Common myeloid progenitor, CD34-positive (primary cell): ENCODE measurements around the gene GALR3.
A peak's percentile ranks its signal among the peaks of the same experiment; 100 is the strongest.

ENCODE experiments used
- CTCF ChIA-PET: fragments of 350-600 bp; sonication (Branson Sonifier 250); formaldehyde crosslinking; loops from one replicate; lab custom pipeline; 2021; ENCODE audit warnings: antibody characterized with exemption; lab: Charles Lee
- POLR2A ChIA-PET: fragments of 350-600 bp; sonication (Branson Sonifier 250); formaldehyde crosslinking; loops from one replicate; lab custom pipeline; 2021; ENCODE audit warnings: antibody characterized with exemption; lab: Charles Lee
- DNase-seq, 3 donors: peaks; one replicate each; pipeline versions ENCODE4 v3.0.0 to v3.0.0-alpha.2; 2013
- H3K27ac ChIP-seq, 2 experiments: 1 replicate in 1 of 2; 2 replicates in 1 of 2; pipeline ENCODE4 v1.7.0; 2013; ENCODE audit warnings: inconsistent platforms in 2 of 2, low read length in 2 of 2, mild to moderate bottlenecking in 2 of 2, low read depth in 1 of 2, moderate library complexity in 1 of 2; ENCODE audit not compliant: severe bottlenecking in 2 of 2, insufficient read depth in 1 of 2, poor library complexity in 1 of 2
- H3K27me3 ChIP-seq, 5 experiments: replicated peaks in 2 of 5; 1 replicate in 3 of 5; 2 replicates in 2 of 5; pipeline versions ENCODE4 v1.6.1 to v1.7.0; 2013; ENCODE audit warnings: low read length in 4 of 5, mild to moderate bottlenecking in 2 of 5, moderate library complexity in 2 of 5, inconsistent platforms in 1 of 5; ENCODE audit not compliant: insufficient read depth in 5 of 5, control insufficient read depth in 4 of 5
- H3K36me3 ChIP-seq, 4 experiments: 1 replicate in 2 of 4; 2 replicates in 2 of 4; pipeline versions ENCODE4 v1.6.1 to v1.7.0; 2013; ENCODE audit warnings: low read length in 3 of 4, control low read depth in 1 of 4, mild to moderate bottlenecking in 1 of 4; ENCODE audit not compliant: control insufficient read depth in 4 of 4, insufficient read depth in 4 of 4
- H3K4me1 ChIP-seq, 4 experiments: 1 replicate in 3 of 4; 2 replicates in 1 of 4; pipeline versions ENCODE4 v1.6.1 to v1.7.1; 2013; ENCODE audit warnings: low read length in 3 of 4, mild to moderate bottlenecking in 3 of 4, control low read depth in 1 of 4, inconsistent platforms in 1 of 4, moderate library complexity in 1 of 4; ENCODE audit not compliant: control insufficient read depth in 4 of 4, insufficient read depth in 4 of 4; ENCODE audit errors: control extremely low read depth in 1 of 4
- H3K4me3 ChIP-seq, 7 experiments: 1 replicate in 4 of 7; 2 replicates in 3 of 7; pipeline versions ENCODE4 v1.5.1 to v1.7.0; 2013; ENCODE audit warnings: mild to moderate bottlenecking in 7 of 7, low read length in 6 of 7, moderate library complexity in 6 of 7, inconsistent platforms in 2 of 7, low read depth in 2 of 7, control low read depth in 1 of 7; ENCODE audit not compliant: insufficient read depth in 4 of 7, control insufficient read depth in 1 of 7; ENCODE audit errors: extremely low read depth in 1 of 7
- H3K9me3 ChIP-seq, 5 experiments: 1 replicate in 4 of 5; 2 replicates in 1 of 5; pipeline versions ENCODE4 v1.6.1 to v1.7.1; 2013; ENCODE audit warnings: low read length in 4 of 5, mild to moderate bottlenecking in 2 of 5, inconsistent platforms in 1 of 5, low read depth in 1 of 5, moderate library complexity in 1 of 5; ENCODE audit not compliant: control insufficient read depth in 4 of 5, insufficient read depth in 2 of 5; ENCODE audit errors: control extremely low read depth in 1 of 5
- WGBS: methylation state at CpG from one replicate; pipeline ENCODE4 v1.1.5; 2013; ENCODE audit not compliant: insufficient coverage; 5-methylcytosine and 5-hydroxymethylcytosine counted together

The GALR3 gene

DNA sequence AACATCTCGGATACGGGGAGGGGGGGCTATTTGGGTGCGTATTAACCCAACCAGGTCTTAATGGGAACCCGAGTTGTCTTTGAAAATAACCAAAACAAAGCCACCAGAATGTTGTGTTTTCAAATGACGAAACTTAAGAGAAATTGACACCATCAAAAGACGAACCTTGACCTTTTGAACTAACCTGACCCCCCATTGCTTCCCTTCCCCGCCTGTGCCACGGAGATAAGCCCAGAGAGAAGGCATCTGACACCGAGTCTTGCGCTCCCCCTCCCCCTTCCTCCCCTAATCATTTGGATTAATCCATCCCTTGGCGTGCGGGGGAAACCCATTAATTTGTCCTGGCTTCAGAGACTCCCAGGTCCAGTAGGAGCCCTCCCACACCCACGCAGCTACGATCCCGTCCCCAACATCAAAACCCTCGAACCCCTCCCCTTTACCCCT, 20.0 kb upstream of the GALR3 start:
- peak overlapping the region in 1 of 2 experiments; percentile 58 for H3K27ac ChIP-seq
- peak overlapping the region in 6 of 7 experiments; percentile 66 to 96 (median 74) for H3K4me3 ChIP-seq
- no peaks in the 10 kb centered on the region for H3K36me3 ChIP-seq
- ChIA-PET CTCF (interaction anchor here (0.6 to 1.0 kb wide), 2 partner anchors 60 to 94 kb away, joined by 3 read pairs; no protein-coding TSS in a partner anchor), POLR2A (no interaction called here)
- WGBS, result 8% methylated on average over 12 of the region's 16 CpGs
- no peaks in the 10 kb centered on the region for H3K9me3 ChIP-seq
- H3K27me3 ChIP-seq, result no peaks in the 10 kb centered on the region
- DNase-seq, result peak in 2 of 3 donors; percentile 53 to 69
- peaks cover 15 to 54% (median 48%) of the 10 kb centered on the region in 4 experiments for H3K4me1 ChIP-seq

DNA sequence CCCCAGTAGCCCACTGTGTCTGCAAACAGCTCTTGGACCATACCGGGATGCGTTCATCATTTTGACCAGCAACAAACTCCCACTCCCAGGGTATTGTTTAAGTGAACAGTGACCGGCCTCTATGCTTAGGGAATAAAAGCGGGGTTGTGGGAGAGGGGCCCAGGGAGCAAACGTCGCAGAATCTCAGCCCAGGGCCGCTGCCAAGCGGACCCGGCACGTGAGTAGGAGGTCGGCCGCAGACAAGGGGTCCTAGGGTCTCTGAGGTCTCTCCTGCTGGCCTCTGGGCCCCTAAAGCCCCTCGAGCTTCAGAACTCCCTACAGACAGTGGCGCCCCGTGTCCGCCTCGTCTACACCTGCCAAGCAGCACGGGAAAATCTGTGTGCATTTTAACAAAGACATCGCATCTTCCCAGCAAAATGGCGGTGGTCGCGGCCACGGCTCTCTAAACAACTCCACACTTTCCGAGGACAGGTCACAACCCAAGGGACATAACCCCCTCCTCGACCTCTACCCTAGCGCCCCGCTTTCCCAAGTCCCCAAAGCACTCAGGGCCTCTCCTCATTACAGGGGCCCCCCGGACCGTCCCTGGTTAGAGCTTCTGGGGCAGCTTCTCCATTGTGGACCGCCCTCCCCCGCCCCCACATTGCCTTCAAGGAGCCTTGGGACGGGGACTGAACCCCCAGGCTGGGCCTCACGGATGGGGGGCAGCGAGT, 19.4 kb upstream of the GALR3 start:
- Histone ChIP-seq H3K4me1 (peaks cover 16 to 58% (median 52%) of the 10 kb centered on the region in 4 experiments), H3K27ac (no peak overlapping the region), H3K9me3 (no peaks in the 10 kb centered on the region), H3K27me3 (no peaks in the 10 kb centered on the region), H3K36me3 (no peaks in the 10 kb centered on the region), H3K4me3 (peak overlapping the region in 4 of 7 experiments; percentile 70 to 97 (median 86))
- no peak for DNase-seq
- ChIA-PET POLR2A (no interaction called here), CTCF (interaction anchor here (0.6 to 1.4 kb wide), 4 partner anchors 14 to 94 kb away, joined by 3 to 6 read pairs (median 4); no protein-coding TSS in a partner anchor)
- 73% methylated on average over 27 of the region's 34 CpGs for WGBS

DNA sequence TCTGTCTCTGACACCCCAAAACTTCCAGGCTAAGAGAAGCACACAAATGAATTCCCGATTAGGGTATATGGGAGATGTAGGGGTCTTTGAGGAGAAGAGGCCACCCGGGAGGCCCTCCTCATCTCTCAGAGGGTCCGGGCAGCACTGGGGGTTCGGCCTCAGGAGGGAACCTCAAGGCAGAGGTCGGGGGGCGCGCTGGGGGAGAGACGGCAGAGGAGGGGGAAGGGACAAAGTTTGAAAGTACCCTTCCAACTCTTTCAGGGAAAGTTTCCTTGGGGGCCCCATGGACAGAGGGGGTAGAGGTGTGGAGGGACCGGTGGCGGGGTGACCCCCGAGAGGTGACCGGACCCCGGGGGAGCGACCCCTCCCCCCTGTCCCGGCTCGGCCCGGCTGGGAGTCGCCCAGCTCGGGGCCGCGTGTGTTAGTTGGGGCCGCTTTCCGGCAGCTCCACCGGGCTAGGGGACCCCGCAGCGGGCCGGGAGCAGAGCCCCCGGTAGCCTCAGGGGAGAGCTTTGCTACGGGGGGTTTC, 18.8 kb upstream of the GALR3 start:
- H3K9me3 ChIP-seq, result no peaks in the 10 kb centered on the region
- no peak for DNase-seq
- peaks cover 16 to 58% (median 55%) of the 10 kb centered on the region in 4 experiments for H3K4me1 ChIP-seq
- H3K36me3 ChIP-seq, result no peaks in the 10 kb centered on the region
- WGBS, result 0% methylated on average over 18 of the region's 29 CpGs
- peak overlapping the region in 1 of 2 experiments; percentile 82 for H3K27ac ChIP-seq
- no peaks in the 10 kb centered on the region for H3K27me3 ChIP-seq
- H3K4me3 ChIP-seq, result peak overlapping the region; percentile 46 to 97 (median 77)
- POLR2A ChIA-PET, result no interaction called here
- CTCF ChIA-PET, result interaction anchor here (0.7 to 1.4 kb wide), 5 partner anchors 10 to 142 kb away, joined by 3 to 6 read pairs (median 3); no protein-coding TSS in a partner anchor

DNA sequence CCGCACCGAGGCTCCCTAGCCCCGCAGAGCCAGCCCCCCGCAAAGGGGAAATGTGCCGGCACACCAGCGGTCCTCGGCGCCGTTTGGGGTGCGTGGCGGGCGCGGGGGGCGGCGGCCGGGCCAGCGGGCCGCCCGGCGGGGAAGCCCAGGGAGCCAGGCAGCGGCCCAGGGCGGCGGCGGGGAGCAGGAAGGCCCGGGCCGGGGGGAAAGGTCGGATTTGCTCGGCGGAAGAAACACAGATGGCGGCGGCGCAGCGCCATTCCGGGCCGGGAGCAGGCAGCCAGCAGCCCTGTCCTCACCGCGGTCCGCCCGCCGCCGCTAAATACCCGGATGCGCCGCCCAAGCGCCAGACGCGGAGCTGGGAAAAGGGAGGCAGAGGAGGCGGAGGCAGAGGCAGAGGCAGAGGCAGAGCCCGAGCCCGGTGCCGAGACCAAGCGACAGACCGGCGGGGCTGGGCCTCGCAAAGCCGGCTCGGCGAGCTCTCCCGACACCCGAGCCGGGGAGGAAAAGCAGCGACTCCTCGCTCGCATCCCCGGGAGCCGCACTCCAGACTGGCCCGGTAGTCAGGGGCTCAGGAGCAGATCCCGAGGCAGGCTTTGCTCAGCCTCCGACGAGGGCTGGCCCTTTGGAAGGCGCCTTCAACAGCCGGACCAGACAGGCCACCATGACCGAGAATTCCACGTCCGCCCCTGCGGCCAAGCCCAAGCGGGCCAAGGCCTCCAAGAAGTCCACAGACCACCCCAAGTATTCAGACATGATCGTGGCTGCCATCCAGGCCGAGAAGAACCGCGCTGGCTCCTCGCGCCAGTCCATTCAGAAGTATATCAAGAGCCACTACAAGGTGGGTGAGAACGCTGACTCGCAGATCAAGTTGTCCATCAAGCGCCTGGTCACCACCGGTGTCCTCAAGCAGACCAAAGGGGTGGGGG, 18.0 kb upstream of the GALR3 start:
- CTCF ChIA-PET, result interaction anchor here (0.7 to 1.4 kb wide), 5 partner anchors 11 to 142 kb away, joined by 3 to 6 read pairs (median 3); no protein-coding TSS in a partner anchor
- H3K36me3 ChIP-seq, result no peaks in the 10 kb centered on the region
- no peaks in the 10 kb centered on the region for H3K27me3 ChIP-seq
- peak overlapping the region; percentile 40 to 82 for H3K27ac ChIP-seq
- 3% methylated on average over 67 of the region's 87 CpGs for WGBS
- POLR2A ChIA-PET, result interaction anchor here (0.6 kb wide), 1 partner anchor 147 kb away, joined by 3 read pairs; no protein-coding TSS in a partner anchor
- H3K9me3 ChIP-seq, result no peaks in the 10 kb centered on the region
- H3K4me3 ChIP-seq, result peak overlapping the region; percentile 55 to 97 (median 77)
- DNase-seq, result peak; percentile 73 to 82 (median 81)
- peaks cover 16 to 58% (median 55%) of the 10 kb centered on the region in 4 experiments for H3K4me1 ChIP-seq

DNA sequence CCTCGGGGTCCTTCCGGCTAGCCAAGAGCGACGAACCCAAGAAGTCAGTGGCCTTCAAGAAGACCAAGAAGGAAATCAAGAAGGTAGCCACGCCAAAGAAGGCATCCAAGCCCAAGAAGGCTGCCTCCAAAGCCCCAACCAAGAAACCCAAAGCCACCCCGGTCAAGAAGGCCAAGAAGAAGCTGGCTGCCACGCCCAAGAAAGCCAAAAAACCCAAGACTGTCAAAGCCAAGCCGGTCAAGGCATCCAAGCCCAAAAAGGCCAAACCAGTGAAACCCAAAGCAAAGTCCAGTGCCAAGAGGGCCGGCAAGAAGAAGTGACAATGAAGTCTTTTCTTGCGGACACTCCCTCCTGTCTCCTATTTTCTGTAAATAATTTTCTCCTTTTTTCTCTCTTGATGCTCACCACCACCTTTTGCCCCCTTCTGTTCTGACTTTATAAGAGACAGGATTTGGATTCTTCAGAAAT, 17.3 kb upstream of the GALR3 start:
- no peaks in the 10 kb centered on the region for H3K27me3 ChIP-seq
- H3K9me3 ChIP-seq, result no peaks in the 10 kb centered on the region
- H3K36me3 ChIP-seq, result no peaks in the 10 kb centered on the region
- no peak for DNase-seq
- peak overlapping the region; percentile 40 to 82 for H3K27ac ChIP-seq
- WGBS, result 33% methylated on average over 9 of the region's 10 CpGs
- H3K4me1 ChIP-seq, result peaks cover 16 to 58% (median 55%) of the 10 kb centered on the region in 4 experiments
- CTCF ChIA-PET, result interaction anchor here (1.2 kb wide), 1 partner anchor 143 kb away, joined by 3 read pairs; no protein-coding TSS in a partner anchor
- POLR2A ChIA-PET, result no interaction called here
- peak overlapping the region; percentile 55 to 97 (median 77) for H3K4me3 ChIP-seq
